GM19023 (cell line): ENCODE measurements around the gene SLC41A2.
A peak's percentile ranks its signal among the peaks of the same experiment; 100 is the strongest.
"Not testable (repeated sequence)": the region's sequence is repeated elsewhere in the genome, so short reads cannot be mapped to it uniquely, and the experiment has no call there.

Experiments
- ATAC-seq: cut with Tn5 transposase; IDR thresholded peaks from one replicate; pipeline ENCODE4 v1.9.1; 2021; ENCODE audit warnings: mild to moderate bottlenecking, moderate library complexity; ENCODE audit not compliant: unreplicated experiment

Gene SLC41A2

DNA sequence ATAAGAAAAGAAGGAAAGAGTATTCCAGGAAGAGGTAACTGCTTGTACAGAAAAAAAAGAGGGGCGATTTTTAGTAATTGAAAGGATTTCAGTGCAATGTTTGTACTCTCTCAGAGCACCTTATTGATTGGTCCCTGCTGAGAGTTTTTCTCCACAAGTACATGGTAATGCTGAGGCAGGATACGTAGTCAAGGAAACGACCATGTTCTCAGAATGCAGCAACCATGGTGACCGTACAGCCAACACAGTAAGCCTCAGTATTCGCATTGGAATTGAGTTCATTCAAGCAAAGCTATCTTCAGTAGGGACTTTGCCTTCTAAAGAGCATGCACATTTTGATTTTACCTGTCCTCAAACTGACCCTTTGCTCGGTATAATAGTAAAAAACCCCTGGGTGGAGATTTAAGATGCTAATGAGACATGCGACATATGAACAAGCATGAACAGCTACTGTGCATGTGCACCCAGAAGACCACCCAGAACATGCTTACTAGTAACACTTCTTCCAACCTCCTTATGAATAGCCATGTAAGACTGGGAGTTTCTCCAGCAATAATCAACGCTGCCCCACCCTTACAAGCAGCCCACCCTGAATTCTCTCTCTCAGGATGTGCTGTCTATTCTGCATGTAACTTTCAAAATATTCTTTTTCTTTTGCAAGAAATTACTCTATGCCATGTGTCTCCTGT is 6.2 kb upstream of the SLC41A2 start:
- no peak for ATAC-seq

GRCh38 chr12:104963757-104964156 is 5.7 kb upstream of the SLC41A2 start:
- no peak for ATAC-seq

DNA sequence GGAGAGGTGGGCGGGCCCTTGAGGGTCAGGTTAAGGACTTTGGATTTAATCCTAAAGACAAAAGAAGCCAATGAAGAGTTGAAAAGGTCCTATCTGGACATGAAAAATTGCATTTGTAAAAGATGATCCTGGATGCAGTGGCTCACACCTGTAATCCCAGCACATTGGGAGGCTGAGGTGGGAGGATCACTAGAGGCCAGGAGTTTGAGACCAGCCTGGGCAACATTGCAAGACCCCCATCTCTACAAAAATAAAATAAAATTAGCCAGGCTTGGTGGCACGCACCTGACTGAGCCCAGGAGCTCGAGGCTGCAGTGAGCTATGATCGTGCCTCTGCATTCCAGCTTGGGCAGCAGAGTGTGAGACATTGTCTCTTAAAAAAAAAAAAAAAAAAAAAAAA is 2.4 kb upstream of the SLC41A2 start:
- ATAC-seq, result no peak

GRCh38 chr12:104959335-104959841 is 1.3 kb upstream of the SLC41A2 start:
- no peak for ATAC-seq

GRCh38 chr12:104958805-104959334 is 780 bp upstream of the SLC41A2 start:
- ATAC-seq, result no peak

DNA sequence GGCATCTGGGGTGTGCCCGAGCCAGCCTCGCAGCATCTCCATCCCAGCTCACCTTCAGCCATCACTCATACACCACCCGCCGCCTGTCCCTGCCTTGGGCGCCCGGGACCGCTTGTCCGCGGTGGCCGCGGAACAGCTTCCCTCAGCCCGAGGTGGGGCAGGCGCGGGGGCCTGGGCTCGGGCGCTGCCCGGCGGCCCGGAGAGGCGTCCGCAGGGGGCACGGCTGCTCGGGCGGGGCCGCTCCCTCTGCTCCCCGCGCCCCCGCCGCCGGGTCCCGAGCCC is 430 bp downstream of the SLC41A2 start:
- peak; percentile 29 for ATAC-seq

DNA sequence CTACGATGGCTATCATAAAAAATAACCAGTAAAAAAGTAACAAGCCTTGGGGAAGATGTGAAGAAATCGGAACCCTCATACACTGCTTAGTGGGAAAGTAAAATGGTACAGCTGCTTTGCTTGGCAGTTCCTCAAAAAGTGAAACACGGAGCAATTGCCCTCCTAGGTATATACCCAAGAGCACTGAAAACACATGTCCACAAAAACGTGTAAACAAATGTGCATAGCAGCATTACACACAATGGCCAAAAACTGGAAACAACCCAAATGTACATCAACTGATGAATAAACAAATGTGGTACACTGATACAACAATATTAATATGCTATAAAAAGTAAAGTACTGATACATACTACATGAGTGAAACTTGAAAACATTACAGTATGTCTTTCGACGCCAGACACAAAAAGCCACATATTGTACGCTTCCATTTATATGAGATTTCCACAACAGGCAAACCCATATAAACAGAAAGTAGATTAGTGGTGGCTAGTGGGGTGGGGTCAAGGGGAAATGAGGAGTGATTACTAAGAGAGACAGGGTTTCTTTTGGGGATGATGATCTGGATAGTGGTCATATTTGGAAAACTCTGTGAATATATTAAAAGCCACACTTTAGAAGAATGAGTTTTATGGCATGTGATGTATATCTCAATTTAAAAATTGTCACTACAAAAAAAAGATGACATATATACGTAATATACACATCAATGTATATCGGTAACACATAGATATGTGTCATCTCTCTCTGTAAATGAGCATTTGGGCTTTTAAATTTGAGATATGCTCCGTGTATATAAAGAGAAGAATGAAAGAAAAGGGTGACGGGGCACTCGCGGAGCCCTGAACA is 996 bp downstream of the SLC41A2 start:
- ATAC-seq, result no peak

DNA sequence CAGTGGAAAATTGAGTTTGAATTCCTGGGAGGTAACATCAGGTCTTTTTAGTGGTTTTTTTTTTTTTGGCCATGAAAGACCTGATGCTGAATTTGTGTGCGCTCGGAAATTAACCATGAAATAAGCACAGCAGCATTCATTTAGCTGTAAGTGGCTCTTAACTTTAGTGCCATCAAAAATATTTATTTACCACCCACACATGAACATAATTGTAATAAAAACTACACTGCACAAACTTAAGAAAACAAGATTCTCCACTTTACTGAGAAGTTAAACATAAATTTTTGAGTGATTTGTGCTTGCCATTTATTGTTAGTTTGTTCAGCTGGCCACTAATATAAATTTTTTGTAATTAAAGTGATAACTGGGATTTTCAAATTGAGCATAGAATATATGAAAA is 2.4 kb downstream of the SLC41A2 start:
- ATAC-seq, result no peak

DNA sequence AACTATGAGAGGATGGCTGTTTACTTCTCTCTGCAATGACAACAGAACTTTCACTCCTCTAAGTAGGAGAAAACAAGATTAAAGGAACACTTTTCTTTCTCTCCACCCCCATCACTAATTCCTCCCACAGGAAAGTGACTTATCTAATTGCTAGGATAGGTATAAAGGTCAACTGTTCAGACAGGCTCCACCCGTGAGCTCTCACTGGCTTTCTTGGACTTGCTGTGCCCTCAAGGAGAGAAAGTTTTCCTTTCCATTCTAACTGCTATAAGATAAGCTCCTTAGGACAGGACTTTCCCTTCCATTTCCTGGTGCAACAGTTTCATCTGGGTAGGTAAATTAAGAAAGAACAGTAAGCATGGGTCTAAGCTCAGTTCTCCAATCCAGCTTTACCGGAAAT is 4.8 kb downstream of the SLC41A2 start:
- ATAC-seq, result no peak

GRCh38 chr12:104952816-104953215 is 5.3 kb downstream of the SLC41A2 start:
- no peak for ATAC-seq

DNA sequence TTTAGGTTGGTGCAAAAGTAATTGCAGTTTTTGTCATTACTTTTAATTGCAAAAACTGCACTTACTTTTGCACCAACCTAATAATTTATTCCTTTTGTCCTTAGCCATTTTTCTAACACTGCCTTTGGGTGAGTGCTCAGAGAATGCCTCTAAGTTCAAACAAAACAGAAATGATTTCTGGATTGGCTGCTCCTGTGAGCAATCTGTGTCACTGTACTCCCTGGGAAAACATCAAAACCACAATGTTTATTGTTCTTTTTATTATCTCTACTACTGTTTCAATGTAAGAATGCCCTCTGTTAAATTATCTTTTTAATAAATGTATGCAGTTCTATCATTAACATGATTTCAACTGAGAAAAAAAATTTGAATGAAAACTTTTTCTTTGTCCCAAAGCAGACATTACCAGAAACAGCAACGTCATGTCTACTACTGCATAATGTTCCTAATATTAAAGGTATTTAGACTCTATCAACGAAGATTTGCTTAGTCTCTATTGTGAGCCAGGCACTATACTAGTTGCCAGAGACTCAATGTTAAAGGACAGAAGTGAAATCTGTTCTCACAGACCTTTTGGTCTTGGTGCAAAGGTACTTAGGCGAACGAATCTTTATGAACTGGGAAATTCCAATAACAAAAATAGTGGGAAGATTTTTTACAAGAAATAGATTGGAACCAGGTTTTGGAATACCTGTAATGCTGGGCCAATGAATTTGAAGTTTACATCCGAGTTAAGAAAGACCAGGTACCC is 6.2 kb downstream of the SLC41A2 start:
- no peak for ATAC-seq

- ATAC-seq, result not testable (repeated sequence)
These were observed 9.4 kb downstream of the SLC41A2 start for GRCh38 chr12:104948716-104949115.

DNA sequence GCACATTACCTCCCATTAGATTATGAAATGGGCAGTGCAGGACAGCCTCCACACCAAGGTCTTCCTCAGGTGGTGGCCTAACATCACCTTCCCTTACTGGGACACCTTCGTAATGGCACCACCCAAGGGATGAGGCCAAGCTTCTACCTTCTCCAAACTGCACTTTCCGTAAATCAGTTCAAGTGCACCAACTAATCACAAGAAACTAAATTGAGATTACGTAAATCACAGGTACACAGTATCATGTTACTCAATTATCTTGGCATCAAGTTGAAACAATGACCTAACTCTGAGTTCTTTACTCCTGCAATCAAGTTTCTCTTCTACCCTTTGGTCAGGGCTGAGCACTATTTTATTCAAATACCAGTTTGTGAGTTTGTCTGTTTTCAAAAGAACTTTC is 13.8 kb downstream of the SLC41A2 start:
- no peak for ATAC-seq

GRCh38 chr12:104943401-104943800 is 14.7 kb downstream of the SLC41A2 start:
- ATAC-seq, result not testable (repeated sequence)

DNA sequence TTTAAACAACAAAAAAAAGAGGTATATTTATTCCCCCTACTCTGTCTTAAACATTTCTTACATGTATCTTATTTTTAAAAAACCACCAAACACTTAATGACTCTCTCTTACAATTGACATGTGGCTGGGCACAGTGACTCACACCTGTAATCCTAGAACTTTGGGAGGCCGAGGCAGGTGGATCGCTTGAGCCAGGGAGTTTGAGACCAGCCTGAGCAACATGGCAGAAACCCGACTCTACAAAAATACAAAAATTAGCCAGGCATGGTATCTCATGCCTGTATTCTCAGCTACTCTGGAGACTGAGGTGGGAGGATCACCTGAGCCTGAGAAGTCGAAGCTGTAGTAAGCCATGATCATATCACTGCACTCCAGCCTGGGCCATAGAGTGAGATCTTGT is 16.0 kb downstream of the SLC41A2 start:
- no peak for ATAC-seq

DNA sequence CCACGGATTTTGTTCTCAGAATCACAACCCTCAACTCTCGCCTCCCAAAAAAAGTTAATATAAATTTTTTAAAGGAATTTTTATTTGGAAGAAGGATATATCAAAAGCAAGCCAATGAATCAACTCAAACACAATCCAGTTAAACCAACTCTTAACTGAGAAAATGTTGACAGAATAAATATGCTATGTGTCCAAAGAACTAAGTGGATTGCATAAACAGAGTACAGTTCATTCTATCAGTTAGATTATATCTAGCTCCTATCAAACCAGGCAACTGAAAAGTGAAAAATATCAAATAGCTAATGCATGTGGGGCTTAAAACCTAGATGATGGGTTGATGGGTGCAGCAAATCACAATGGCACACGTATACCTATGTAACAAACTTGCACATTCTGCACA is 16.6 kb downstream of the SLC41A2 start:
- no peak for ATAC-seq

- ATAC-seq, result no peak
These were observed 19.0 kb downstream of the SLC41A2 start for GRCh38 chr12:104939089-104939488.

GRCh38 chr12:104938371-104938770 is 19.7 kb downstream of the SLC41A2 start:
- ATAC-seq, result no peak

DNA sequence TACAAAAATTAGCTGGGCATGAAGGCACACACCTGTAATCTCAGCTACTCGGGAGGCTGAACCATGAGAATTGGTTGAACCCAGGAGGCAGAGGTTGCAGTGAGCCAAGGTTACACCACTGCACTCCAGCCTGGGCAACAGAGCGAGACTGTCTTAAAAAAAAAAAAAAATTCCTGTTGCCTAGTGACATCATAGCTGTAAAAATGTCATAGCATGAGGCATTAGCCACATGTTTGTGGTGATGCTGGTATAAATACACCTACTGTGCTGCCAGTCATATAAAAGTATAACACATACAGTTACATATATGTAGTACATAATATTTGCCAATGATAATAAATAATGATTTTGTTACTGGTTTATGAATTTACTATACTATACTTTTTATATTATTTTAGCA is 22.2 kb downstream of the SLC41A2 start:
- ATAC-seq, result no peak

GRCh38 chr12:104933778-104934177 is 24.3 kb downstream of the SLC41A2 start:
- no peak for ATAC-seq

GRCh38 chr12:104933128-104933527 is 25.0 kb downstream of the SLC41A2 start:
- ATAC-seq, result no peak
